ENCODE measurements around the gene HMGN2. TPM values are rescaled to one million over a fixed set of nuclear protein-coding genes. Genes with fewer than 3 reads are reported as not detected.

HMGN2 gene
- total RNA-seq, 2 donors from 2014 or later, result 264 to 385 TPM

DNA sequence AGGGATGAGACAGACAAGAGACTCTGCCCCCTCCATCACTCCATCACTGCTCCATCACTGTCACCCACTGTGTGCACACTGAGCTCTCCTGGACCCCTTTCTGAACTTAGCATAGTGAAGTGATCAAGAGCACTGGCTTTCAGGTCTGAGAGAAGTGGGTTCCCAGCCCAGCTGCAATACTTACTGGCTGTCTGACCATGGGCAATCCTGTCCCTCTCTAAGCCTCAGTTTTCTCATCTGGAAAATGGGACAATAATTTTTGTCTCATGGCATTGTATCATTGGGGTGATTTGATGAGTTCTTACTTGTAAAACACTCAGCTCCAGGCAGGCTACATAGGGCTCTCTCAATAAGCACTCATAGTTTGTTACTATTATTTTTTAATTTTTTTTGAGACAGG, 49.8 kb downstream of the HMGN2 start:
- no peaks in the 10 kb centered on the region for H3K27me3 ChIP-seq (replicated peaks; ENCODE audit: insufficient read depth)
- no peak overlapping the region for H3K4me3 ChIP-seq
- no peak for DNase-seq (ENCODE audit: low spot score)
- no peaks in the 10 kb centered on the region for H3K9me3 ChIP-seq
- no peaks in the 10 kb centered on the region for H3K4me1 ChIP-seq (replicated peaks)
- no peak overlapping the region for H3K27ac ChIP-seq
- intact Hi-C loops (cut with DNase I), result no loop called here
- no peaks in the 10 kb centered on the region for H3K36me3 ChIP-seq
- TF ChIP-seq POLR2AphosphoS5 (IDR thresholded peaks at IDR 0.05), result no peak
- no peak for TF ChIP-seq POLR2A (IDR thresholded peaks at IDR 0.05)
- TF ChIP-seq, protein P1, sequence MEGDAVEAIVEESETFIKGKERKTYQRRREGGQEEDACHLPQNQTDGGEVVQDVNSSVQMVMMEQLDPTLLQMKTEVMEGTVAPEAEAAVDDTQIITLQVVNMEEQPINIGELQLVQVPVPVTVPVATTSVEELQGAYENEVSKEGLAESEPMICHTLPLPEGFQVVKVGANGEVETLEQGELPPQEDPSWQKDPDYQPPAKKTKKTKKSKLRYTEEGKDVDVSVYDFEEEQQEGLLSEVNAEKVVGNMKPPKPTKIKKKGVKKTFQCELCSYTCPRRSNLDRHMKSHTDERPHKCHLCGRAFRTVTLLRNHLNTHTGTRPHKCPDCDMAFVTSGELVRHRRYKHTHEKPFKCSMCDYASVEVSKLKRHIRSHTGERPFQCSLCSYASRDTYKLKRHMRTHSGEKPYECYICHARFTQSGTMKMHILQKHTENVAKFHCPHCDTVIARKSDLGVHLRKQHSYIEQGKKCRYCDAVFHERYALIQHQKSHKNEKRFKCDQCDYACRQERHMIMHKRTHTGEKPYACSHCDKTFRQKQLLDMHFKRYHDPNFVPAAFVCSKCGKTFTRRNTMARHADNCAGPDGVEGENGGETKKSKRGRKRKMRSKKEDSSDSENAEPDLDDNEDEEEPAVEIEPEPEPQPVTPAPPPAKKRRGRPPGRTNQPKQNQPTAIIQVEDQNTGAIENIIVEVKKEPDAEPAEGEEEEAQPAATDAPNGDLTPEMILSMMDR (IDR thresholded peaks at IDR 0.05), result no peak

DNA sequence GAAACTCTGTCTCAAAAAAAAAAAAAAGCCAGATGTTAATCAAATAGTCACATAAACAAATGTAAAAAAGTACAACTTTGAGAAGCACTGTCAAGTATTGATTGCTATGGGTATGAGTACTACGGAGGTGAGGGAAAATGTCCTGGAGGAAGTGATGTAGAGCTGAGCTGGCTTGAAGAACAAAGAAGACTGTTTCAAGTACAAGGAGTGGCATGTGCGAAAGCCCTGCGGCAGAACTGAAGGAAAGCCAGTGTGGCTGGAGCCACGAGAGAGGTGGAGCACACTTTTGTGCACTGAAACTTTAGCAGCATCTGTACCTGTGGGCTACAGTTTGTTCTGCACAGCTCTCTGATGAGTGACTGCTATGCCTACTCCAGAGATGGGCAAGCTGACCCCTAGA, 51.9 kb downstream of the HMGN2 start:
- no peaks in the 10 kb centered on the region for H3K27me3 ChIP-seq (replicated peaks; ENCODE audit: insufficient read depth)
- no peak for DNase-seq (ENCODE audit: low spot score)
- no peaks in the 10 kb centered on the region for H3K36me3 ChIP-seq
- H3K4me1 ChIP-seq (replicated peaks), result no peaks in the 10 kb centered on the region
- H3K27ac ChIP-seq, result no peak overlapping the region
- WGBS, result 68% methylated on average over 4 of the region's 4 CpGs
- no peak for TF ChIP-seq POLR2A (IDR thresholded peaks at IDR 0.05)
- TF ChIP-seq, protein P1 (IDR thresholded peaks at IDR 0.05), result no peak
- TF ChIP-seq POLR2AphosphoS5 (IDR thresholded peaks at IDR 0.05), result no peak
- no peaks in the 10 kb centered on the region for H3K9me3 ChIP-seq
- H3K4me3 ChIP-seq, result no peak overlapping the region
- intact Hi-C loops (cut with DNase I), result no loop called here

Other genes with a start within 250 kb of the HMGN2 start
- gene CEP85, start 238.2 kb upstream of the HMGN2 start, total RNA-seq, result 10 to 100 TPM in 1 of 2 donors, 1 to 10 TPM in 1; 3.4 to 21.0 TPM
- gene SH3BGRL3, start 192.4 kb upstream of the HMGN2 start, total RNA-seq, result 10 to 100 TPM; 37.4 to 55.3 TPM
- 10 to 100 TPM; 13.2 to 18.1 TPM for gene UBXN11, start 165.8 kb upstream of the HMGN2 start, total RNA-seq
- 1 to 10 TPM; 3.2 to 5.3 TPM for gene CD52, start 154.5 kb upstream of the HMGN2 start, total RNA-seq
- gene CRYBG2, start 118.3 kb upstream of the HMGN2 start, total RNA-seq, result 1 to 10 TPM; 3.9 to 4.8 TPM
- 1 to 10 TPM in 1 of 2 donors, not detected in 1; 4.8 TPM for gene ZNF683, start 99.7 kb upstream of the HMGN2 start, total RNA-seq
- under 1 TPM in 1 of 2 donors, not detected in 1; 0.17 TPM for gene LIN28A, start 61.6 kb upstream of the HMGN2 start, total RNA-seq
- gene DHDDS, start 40.1 kb upstream of the HMGN2 start, total RNA-seq, result 10 to 100 TPM; 28.9 to 39.0 TPM
- 10 to 100 TPM; 38.6 to 87.5 TPM for gene RPS6KA1, start 57.3 kb downstream of the HMGN2 start, total RNA-seq
- 10 to 100 TPM; 71.4 to 92.8 TPM for gene ARID1A, start 223.6 kb downstream of the HMGN2 start, total RNA-seq

All from prostate gland (tissue), 2 donors.